Esophagus squamous epithelium (tissue), 4 donors: ENCODE measurements around the gene ATP10D.

Experiments used
- CTCF ChIP-seq, 6 experiments: fragments of 450-650 bp in 4 of 6; fragments of 200-600 bp in 2 of 6; sonication (generic) in 2 of 6; IDR thresholded peaks; one replicate each; pipeline ENCODE4 v1.5.1; 2016 to 2019; ENCODE audit warnings: antibody characterized with exemption in 6 of 6, mild to moderate bottlenecking in 4 of 6, moderate library complexity in 4 of 6
- POLR2A ChIP-seq, 4 donors: fragments of 450-650 bp; IDR thresholded peaks; one replicate each; pipeline ENCODE4 v1.6.1; 2017; ENCODE audit warnings: antibody characterized with exemption in 4 of 4, mild to moderate bottlenecking in 4 of 4, moderate library complexity in 3 of 4

GRCh38 chr4:47530801-47531200, 45.7 kb downstream of the ATP10D start:
- TF ChIP-seq CTCF (IDR thresholded peaks at IDR 0.05) (no peak), POLR2A (IDR thresholded peaks at IDR 0.05) (no peak)
